NOMO-1 (cell line): Measurements from ENCODE around the gene PCYT1B.

Experiments
- DNase-seq, 2 experiments: peaks; one replicate each; lab custom pipeline; 2025; ENCODE audit not compliant: unreplicated experiment in 2 of 2; lab: John Stamatoyannopoulos, UW

Gene PCYT1B

DNA sequence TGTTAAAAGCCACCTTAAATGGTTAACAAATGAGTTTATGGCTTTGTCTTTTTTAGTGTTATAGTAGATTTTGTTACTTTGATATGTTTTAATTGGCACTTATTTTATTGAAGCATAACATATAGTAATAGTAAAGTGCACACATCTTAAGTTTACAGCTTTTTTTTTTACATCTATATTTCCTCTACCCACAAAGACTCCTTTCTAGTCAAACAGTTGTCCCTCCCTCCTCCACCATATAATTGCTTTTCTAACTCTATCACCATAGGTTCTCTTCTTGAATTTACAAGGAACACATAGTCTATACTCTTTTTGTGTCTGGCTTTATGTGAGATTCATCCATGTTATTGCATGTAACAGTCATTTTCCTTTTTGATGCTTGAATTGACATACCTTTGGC is 110.6 kb downstream of the PCYT1B start:
- DNase-seq, result no peak

DNA sequence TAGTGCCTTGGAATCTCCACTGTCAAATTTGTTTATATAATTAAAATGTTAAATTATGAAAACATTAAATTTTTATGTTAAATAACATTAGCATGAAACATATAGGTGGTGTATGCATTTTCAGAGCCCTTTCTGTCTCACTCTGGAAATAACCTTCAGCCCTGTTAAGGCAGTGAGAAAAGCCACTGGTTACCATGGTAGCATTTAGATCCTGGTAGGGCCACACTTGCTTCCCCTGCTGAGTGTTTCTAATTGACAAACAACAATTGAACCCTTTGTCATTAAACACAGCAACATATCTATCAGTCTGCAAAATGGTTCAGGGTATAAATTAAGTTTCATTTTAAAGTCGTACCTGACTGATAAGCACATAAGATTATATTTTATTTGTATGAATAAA is 118.5 kb downstream of the PCYT1B start:
- no peak for DNase-seq

DNA sequence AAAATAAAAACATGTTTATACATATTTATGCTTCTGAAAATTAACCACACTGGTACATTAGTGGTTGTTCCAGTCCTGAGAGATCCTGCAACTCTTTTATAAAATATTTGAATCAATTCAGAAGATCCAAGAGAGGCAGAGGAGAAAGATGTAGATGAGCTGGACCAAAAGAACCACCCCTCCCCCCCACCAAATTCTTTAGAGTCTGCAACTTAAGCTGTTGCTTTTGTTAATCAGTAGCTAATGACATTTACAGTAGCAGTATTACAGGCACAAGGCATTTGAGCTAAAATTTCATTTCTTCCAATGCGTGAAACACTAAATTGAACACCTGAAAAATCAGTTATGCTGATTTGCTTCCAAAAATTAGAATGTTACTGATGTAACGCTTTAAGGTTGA is 120.5 kb downstream of the PCYT1B start:
- DNase-seq, result no peak

DNA sequence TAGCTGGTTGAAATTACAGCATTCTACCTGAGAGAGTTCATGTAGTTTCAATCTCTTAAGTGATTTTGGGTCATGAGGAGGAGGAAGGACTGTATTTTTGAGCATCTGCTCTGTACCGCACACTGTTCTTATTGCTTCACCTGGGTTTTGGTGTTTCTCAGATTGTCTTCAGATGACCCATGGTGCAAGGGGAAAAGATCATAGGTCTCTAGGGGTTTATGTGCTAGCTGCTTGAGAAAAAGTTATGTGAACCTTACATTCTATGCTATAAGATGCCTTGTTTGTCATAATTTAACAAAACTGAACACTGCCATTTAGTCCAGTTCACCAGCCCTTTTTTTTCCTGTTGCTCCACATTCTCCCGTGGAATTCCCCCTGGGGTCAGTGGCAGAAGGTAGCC is 121.7 kb downstream of the PCYT1B start:
- DNase-seq, result no peak

DNA sequence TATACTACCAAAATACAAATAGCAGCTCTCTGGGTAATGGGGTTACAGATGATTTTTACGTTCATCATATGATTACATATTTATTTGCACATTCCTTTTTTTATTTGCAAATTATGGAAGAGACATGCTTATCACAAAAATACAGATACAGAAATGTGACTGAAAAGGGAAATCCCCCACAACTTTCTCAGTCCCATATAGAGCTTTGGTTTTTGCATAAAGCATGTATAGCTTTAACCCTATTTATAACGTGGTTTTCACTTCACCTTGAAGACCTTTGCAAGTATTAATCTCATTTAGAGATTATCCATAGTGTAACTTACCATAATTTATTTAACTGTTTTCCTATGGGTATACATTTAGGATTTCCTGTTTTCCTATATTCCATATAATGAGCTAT is 126.7 kb downstream of the PCYT1B start:
- DNase-seq, result no peak

DNA sequence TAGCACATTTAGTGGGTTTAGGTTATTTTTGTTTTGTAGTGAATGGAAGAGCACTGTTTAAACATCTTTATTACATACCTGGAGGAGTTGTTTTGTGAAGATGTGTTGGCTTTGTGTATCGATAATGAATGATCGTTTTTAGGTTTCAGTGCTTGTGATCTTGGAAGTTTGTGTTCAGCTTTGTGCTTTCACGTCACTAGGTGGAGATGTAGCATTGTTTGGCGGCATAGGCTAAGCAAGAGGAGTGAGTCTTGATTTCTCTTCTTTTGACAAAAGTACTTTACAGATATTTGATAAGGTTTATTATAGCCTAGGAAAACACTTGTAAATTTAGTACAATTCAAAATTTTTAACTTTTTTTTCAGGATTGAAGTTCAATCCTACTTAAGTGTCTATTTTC is 131.7 kb downstream of the PCYT1B start:
- DNase-seq, result no peak

DNA sequence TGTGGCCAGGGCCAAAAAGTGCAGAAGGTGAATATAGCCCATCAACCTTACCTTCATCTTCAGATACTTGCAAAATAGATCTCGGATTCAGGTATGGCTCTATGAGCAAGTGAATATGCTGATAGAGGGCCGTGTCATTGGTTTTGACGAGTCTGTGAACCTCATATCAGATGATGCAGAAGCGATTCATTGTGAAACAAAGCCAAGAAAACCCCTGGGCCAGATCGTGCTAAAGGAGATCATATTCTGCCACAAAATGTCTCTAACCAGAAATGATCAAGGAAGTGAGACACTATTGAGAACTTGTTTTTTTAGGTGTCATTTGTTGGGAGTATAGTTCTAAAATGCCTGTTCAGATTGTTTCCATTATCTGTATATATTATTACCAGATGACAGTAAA is 133.7 kb downstream of the PCYT1B start:
- no peak for DNase-seq

DNA sequence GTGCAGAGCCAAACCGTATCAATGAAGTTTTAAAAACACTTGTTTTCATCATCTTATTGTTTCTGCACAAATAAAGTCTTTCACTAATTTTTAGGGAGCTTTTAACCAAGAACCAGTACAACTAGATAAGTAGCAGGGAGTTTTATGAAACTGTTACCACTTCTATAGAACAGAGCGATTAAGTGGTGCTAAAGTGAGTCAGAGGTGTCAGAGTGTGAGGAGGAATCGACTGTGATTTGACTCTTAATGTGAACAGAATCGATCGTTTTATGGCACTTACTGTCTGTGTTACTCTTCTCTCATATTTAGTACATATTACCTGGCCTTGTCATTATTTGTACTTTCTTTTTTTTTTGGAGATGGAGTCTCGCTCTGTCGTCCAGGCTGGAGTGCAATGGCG is 138.8 kb downstream of the PCYT1B start:
- DNase-seq, result no peak
